HUES48 (cell line): ENCODE data around the gene EPG5.
"Not testable (repeated sequence)": the region's sequence is repeated elsewhere in the genome, so short reads cannot be mapped to it uniquely, and the experiment has no call there.

Experiments
- H3K27ac ChIP-seq: one replicate; pipeline ENCODE4 v1.7.0; 2013; ENCODE audit warnings: low read depth, low read length, inconsistent platforms
- H3K27me3 ChIP-seq: 2 replicates; pipeline ENCODE4 v1.6.1; 2013; ENCODE audit warnings: mild to moderate bottlenecking, low read length; ENCODE audit not compliant: control insufficient read depth, insufficient read depth
- H3K36me3 ChIP-seq: 2 replicates; pipeline ENCODE4 v1.6.1; 2013; ENCODE audit warnings: low read length; ENCODE audit not compliant: control insufficient read depth, insufficient read depth
- H3K4me1 ChIP-seq: 2 replicates; pipeline ENCODE4 v1.6.1; 2013; ENCODE audit warnings: mild to moderate bottlenecking, low read length; ENCODE audit not compliant: control insufficient read depth, insufficient read depth
- H3K4me3 ChIP-seq: 2 replicates; pipeline ENCODE4 v1.5.1; 2013; ENCODE audit warnings: mild to moderate bottlenecking, low read depth, low read length
- H3K9ac ChIP-seq: 2 replicates; pipeline ENCODE4 v1.6.1; 2013; ENCODE audit warnings: mild to moderate bottlenecking, low read depth, low read length, moderate library complexity
- H3K9me3 ChIP-seq: 2 replicates; pipeline ENCODE4 v1.6.1; 2013; ENCODE audit warnings: low read length; ENCODE audit not compliant: control insufficient read depth, insufficient read depth

EPG5 gene

DNA sequence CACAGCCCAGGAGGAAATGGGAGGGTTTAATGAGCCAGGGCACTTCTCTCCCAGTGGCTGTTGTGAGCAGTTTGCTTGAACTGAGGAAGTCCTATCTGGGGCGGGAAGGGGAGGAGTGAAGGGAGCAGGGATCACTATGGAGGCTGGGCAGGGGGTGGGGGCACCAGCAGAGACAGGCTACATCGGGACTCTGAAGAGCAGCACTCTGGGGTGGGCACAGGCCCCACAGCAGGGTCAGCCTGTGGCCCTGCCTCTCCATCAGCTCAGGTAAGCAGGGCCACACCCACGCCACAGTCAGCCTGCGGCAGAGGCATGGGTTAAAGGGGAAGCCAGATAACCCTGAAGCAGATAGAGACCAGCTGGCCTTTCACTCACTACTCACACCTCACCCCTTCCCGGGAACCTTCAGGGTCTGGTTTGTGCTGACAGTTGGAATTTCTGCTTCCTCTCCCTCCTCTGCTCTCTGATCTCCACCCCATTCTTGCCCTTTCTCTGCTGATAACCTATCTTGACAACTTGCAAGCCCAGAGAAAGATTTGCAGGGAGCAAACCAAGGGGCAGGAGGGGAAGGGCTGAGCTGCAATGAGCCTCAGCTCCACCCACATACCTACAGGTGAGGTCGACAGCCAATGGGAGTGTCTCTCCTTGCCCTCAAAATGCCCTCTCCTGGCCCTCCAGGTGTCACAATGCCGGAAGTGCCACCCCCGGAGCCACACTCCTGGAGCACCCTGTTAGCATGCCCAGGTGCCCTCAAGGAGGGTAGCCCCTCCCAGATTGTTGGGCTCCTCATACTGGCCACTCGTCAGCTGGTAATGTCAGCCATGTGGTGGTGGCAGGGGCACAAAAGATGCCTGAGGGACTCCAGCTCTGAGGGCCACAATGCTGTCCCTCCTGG lies 138.0 kb downstream of the EPG5 start:
- no peaks in the 10 kb centered on the region for H3K9me3 ChIP-seq
- H3K36me3 ChIP-seq = no peaks in the 10 kb centered on the region
- no peak overlapping the region for H3K9ac ChIP-seq
- H3K4me3 ChIP-seq = no peak overlapping the region
- H3K4me1 ChIP-seq = peaks cover 9% of the 10 kb centered on the region; the same call in 1 of the 2 replicates
- H3K27ac ChIP-seq = no peak overlapping the region
- H3K27me3 ChIP-seq = no peaks in the 10 kb centered on the region; the same call in 1 of the 2 replicates

DNA sequence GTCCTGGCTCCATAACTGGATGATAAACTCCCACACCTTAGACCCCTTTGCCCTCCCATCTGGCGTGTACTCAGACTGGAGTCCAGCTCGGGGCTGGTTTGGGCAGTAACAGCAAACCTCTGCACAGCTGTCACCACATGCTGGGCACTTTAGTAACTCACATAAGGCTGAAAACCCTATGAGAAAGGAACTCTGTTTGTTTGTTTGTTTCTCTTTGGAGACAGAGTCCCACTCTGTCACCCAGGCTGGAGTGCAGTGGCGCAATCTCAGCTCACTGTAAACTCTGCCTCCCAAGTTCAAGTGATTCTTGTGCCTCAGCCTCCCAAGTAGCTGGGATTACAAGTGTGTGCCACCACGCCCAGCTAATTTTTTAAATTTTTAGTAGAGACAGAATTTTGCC lies 140.4 kb downstream of the EPG5 start:
- H3K9ac ChIP-seq, H3K4me1 ChIP-seq, H3K27ac ChIP-seq, H3K27me3 ChIP-seq, H3K4me3 ChIP-seq, H3K9me3 ChIP-seq, H3K36me3 ChIP-seq: not testable (repeated sequence)

DNA sequence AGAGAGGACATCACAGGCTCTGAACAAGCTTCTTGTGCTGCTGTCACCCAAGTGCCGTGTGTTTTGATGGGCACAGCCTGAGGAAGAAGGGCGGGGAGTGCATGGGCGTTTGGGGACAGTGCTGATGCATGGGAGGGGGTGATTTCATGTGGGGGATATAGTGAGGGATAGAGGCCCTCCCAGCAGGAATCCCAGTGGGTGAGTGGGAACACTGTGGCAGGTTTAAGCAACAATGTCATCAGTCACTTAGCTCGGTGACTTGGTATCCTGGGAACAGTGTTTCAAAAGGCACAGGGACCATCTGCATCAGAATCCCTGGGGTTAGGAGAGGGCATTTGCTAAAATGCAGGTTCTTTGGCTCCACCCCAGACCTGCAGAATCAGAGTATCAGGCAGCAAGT lies 141.0 kb downstream of the EPG5 start:
- no peaks in the 10 kb centered on the region for H3K27me3 ChIP-seq
- no peaks in the 10 kb centered on the region for H3K9me3 ChIP-seq
- no peak overlapping the region for H3K4me3 ChIP-seq
- H3K9ac ChIP-seq = no peak overlapping the region
- H3K4me1 ChIP-seq = peaks cover 9% of the 10 kb centered on the region; the same call in 1 of the 2 replicates
- no peak overlapping the region for H3K27ac ChIP-seq
- no peaks in the 10 kb centered on the region for H3K36me3 ChIP-seq

DNA sequence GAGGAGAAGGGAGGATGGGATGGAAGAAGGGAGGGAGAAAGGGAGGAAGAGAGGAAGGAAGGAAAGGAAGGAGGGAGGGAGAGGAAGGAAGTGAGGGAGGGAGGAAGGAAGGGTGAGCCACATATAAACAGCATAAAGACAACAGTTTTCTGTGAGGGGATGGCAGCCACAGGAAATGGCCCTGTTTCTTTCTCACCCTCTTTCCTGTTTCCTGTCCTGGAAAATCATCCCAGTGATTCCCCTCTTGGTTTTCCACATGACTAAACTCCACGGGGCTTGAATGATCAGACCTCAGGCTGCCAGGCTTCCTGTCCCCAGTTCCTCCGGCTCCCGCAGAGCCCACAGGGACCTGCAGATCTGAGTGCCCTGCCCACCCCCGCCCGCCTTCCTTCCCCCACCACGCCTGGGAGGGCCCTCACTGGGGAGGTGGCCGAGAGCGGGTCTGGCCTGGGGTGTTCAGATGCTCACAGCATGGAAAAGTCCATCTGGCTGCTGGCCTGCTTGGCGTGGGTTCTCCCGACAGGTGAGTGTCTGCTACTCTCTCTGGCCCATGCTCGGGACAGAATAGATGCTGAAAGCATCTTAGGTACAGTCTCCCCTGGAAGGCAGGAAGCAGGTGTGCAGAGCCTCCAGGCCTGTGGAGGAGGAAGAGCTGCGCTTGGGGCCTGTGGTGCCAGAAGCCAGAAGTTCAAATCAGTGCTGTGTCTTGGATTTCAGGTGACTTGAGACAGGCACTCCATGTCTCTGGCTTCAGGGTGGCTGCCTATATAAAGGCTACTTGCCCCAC lies 141.7 kb downstream of the EPG5 start, which contains the start of gene SIGLEC15:
Gene SIGLEC15, plus strand, starts transcription at position 418 of the 787 bp plus-strand sequence. Its CDS starts 54 bp downstream, at position 472.
- H3K9me3 ChIP-seq = no peaks in the 10 kb centered on the region
- H3K4me3 ChIP-seq = no peak within 1 kb of the TSS
- peaks cover 9% of the 10 kb centered on the region; the same call in 1 of the 2 replicates for H3K4me1 ChIP-seq
- no peak within 1 kb of the TSS for H3K9ac ChIP-seq
- no peak within 1 kb of the TSS for H3K27ac ChIP-seq
- no peaks in the 10 kb centered on the region for H3K36me3 ChIP-seq
- H3K27me3 ChIP-seq = no peaks in the 10 kb centered on the region

DNA sequence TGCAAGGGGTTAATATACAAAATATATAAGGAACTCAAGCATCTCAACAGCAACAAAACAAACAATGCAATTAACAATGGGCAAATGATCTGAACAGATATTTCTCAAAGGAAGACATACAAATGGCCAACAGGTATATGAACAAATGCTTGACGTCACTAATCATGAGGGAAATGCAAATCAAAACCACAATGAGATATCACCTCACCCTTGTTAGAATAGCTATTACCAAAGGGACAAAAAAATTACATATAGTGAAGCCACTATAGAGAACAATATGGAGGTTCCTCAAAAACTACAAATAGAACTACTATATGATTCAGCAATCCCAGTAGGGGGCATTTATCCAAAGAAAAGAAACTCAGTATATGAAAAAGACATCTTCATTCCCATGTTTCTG lies 145.4 kb downstream of the EPG5 start:
- Histone ChIP-seq H3K9ac (no peak overlapping the region), H3K27ac (no peak overlapping the region), H3K27me3 (no peaks in the 10 kb centered on the region), H3K4me1 (no peaks in the 10 kb centered on the region; the same call in 1 of the 2 replicates), H3K4me3 (no peak overlapping the region), H3K9me3 (no peaks in the 10 kb centered on the region), H3K36me3 (no peaks in the 10 kb centered on the region)

DNA sequence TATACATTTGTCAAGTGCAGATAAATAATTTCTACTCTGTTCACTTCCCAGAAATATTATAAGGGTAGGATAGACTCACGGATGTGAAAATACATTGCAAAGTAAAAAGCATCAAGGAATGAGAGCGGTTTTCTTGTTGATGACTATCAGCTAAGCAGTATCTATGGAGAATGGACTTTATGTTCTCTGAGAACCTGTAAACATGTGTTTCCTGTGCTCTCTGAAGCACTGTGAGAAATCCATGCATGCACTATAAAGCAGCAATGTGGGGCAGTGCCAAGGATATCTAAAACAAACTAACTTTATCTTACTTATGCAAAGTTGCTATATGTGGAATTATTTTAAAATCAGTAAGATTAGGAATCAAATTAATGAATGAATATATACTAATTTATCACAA lies 146.1 kb downstream of the EPG5 start:
- no peak overlapping the region for H3K9ac ChIP-seq
- H3K4me3 ChIP-seq = no peak overlapping the region
- no peaks in the 10 kb centered on the region for H3K36me3 ChIP-seq
- no peaks in the 10 kb centered on the region; the same call in 1 of the 2 replicates for H3K4me1 ChIP-seq
- H3K9me3 ChIP-seq = no peaks in the 10 kb centered on the region
- H3K27ac ChIP-seq = no peak overlapping the region
- H3K27me3 ChIP-seq = no peaks in the 10 kb centered on the region

DNA sequence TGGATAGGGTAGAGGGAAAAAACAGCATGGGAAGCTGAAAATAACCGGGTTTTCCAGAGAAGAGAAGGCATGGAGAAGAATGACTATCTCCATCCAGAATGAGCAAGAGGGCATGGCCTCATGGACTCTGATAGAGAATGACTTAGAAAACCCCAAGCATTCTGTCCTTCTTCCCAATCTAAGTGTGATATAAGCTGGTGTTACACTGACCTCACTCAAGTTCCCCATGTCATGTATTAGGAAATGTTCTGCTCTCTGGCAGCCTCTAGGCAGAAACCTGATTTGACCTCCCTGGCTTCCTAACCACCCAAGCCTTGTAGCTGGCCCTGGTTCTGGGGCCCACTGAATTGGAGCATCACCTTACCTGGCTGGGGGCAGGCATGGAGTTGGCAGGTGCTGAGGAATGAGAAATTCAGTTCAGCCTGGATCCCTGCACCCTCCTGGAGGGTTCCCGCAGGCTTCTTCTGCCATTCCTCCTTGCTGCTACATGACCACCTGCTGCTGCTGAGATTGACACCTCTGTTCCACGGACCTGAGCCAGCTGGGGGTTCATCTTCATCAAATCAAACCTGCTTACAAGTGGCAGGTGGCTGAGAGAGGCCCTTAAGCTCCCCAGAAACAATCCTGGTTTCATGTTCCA lies 146.9 kb downstream of the EPG5 start:
- Histone ChIP-seq H3K9me3 (no peaks in the 10 kb centered on the region), H3K27me3 (no peaks in the 10 kb centered on the region), H3K4me1 (no peaks in the 10 kb centered on the region; the same call in 1 of the 2 replicates), H3K9ac (no peak overlapping the region), H3K36me3 (no peaks in the 10 kb centered on the region), H3K4me3 (no peak overlapping the region), H3K27ac (no peak overlapping the region)

DNA sequence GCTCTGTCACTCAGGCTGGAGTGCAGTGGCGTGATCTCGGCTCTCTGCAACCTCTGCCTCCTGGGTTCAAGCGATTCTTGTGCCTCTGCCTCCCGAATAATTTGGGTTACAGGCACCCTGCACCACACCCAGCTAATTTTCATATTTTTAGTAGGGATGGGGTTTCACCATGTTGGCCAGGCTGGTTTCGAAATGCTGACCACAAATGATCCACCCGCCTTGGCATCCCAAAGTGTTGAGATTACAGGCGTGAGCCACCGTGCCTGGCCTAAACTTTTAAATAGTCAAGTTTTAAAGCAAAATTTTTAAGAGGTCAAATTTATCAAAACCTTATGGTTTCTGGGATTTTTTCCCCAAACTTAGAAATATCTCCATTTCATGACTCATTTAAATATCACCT lies 148.4 kb downstream of the EPG5 start:
- not testable (repeated sequence) for H3K4me1 ChIP-seq, H3K36me3 ChIP-seq, H3K9me3 ChIP-seq, H3K9ac ChIP-seq, H3K27me3 ChIP-seq, H3K4me3 ChIP-seq, H3K27ac ChIP-seq

DNA sequence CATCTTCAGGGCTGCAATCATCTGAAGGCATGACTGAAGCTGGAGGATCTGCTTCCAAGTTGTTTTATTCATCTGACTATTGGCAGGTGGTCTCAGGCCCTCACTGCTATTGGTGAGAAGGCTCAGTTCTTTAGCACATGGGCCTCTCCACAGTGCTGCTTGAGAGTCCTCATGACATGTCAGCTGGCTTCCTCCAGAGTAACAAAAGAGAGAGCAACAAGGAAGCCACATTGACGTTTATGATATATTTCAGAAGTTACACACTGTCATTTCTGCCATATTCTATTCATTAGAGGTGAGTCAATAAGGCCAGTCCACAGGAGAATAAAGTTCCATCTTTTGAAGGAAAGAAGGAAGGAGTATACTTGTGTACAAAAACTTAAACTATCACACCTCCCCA lies 149.6 kb downstream of the EPG5 start:
- no peak overlapping the region for H3K27ac ChIP-seq
- no peak overlapping the region for H3K9ac ChIP-seq
- no peak overlapping the region for H3K4me3 ChIP-seq
- no peaks in the 10 kb centered on the region for H3K36me3 ChIP-seq
- H3K27me3 ChIP-seq = no peaks in the 10 kb centered on the region
- H3K4me1 ChIP-seq = no peaks in the 10 kb centered on the region; the same call in 1 of the 2 replicates
- no peaks in the 10 kb centered on the region for H3K9me3 ChIP-seq

DNA sequence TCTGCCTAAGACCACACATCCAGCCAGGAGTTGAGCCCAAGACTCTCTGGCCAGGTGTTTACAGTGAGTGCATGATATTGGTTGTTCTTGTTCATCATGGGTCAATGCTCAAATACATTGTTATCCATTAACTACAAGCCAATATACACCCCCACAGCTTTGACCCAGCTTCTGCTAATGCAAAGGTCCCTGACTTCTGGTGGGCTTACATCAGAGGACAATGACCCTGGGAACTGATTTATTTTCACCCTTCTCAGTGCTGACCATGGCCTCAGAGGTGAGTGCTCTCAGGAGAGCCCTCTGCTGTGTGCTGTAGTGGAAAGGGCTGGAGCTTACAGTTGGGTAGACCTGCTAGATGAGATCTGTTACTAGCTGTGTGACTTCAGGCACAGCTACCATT lies 152.4 kb downstream of the EPG5 start:
- not testable (repeated sequence) for H3K9me3 ChIP-seq, H3K36me3 ChIP-seq, H3K4me1 ChIP-seq, H3K27ac ChIP-seq, H3K9ac ChIP-seq, H3K27me3 ChIP-seq, H3K4me3 ChIP-seq
